ENCODE data around the gene CD80.

The CD80 gene

DNA sequence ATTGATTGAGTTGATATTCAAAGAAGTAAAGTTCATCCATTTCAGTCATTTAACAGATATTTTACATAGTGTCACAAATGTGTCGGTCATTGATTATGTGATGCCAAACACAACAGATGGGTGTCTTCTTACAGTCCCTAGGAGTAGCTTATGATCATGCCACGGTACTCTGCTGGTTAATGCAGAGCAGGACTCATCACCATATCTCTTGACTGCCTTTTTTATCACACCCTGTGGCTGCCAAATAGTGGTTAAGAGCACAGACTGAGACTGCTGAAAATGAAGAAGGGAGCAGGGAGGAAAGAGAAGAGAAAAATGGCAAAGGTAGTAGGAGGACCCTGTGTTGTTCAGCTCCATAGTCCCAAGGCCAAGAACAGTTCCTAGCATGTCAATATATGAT is 73.9 kb downstream of the CD80 start:
- Histone ChIP-seq H3K9ac (no peak overlapping the region), H3K27ac (no peak overlapping the region), H3K79me2 (no peaks in the 10 kb centered on the region), H3K9me3 (ENCODE audit: control insufficient read depth, low read length) (no peaks in the 10 kb centered on the region), H3K36me3 (ENCODE audit: control insufficient read depth, insufficient read depth, low read length) (no peaks in the 10 kb centered on the region), H2AFZ (no peak overlapping the region), H3K4me2 (ENCODE audit: low read length) (no peak overlapping the region), H3K4me1 (no peaks in the 10 kb centered on the region), H3K27me3 (ENCODE audit: control insufficient read depth, insufficient read depth, low read length) (no peaks in the 10 kb centered on the region), H3K4me3 (ENCODE audit: low read depth, low read length) (no peak overlapping the region)
- TF ChIP-seq, protein P1, sequence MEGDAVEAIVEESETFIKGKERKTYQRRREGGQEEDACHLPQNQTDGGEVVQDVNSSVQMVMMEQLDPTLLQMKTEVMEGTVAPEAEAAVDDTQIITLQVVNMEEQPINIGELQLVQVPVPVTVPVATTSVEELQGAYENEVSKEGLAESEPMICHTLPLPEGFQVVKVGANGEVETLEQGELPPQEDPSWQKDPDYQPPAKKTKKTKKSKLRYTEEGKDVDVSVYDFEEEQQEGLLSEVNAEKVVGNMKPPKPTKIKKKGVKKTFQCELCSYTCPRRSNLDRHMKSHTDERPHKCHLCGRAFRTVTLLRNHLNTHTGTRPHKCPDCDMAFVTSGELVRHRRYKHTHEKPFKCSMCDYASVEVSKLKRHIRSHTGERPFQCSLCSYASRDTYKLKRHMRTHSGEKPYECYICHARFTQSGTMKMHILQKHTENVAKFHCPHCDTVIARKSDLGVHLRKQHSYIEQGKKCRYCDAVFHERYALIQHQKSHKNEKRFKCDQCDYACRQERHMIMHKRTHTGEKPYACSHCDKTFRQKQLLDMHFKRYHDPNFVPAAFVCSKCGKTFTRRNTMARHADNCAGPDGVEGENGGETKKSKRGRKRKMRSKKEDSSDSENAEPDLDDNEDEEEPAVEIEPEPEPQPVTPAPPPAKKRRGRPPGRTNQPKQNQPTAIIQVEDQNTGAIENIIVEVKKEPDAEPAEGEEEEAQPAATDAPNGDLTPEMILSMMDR (IDR thresholded peaks at IDR 0.05), result no peak

DNA sequence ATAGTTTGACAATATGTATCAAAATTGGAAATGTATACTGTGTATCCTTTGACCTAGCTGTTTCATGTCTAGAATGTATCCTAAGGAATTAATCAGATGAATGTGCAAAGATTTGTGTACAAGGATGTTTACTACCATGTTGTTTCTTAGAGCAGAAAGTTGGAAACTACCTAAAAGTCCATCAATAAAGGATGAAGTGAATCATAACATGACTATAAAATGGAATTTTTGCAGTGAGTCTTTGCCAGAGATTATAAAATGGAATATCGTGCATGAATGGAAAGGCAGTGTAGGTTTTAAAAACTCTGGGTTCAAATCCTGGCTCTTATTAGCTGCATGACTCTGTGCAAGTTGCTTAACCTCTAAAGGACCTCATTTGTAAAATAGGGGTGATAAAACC is 76.3 kb downstream of the CD80 start:
- Histone ChIP-seq H3K79me2 (no peaks in the 10 kb centered on the region), H3K4me3 (ENCODE audit: low read depth, low read length) (no peak overlapping the region), H3K27ac (no peak overlapping the region), H3K9ac (no peak overlapping the region), H3K36me3 (ENCODE audit: control insufficient read depth, insufficient read depth, low read length) (no peaks in the 10 kb centered on the region), H3K4me1 (no peaks in the 10 kb centered on the region), H3K9me3 (ENCODE audit: control insufficient read depth, low read length) (no peaks in the 10 kb centered on the region), H3K4me2 (ENCODE audit: low read length) (no peak overlapping the region), H2AFZ (no peak overlapping the region), H3K27me3 (ENCODE audit: control insufficient read depth, insufficient read depth, low read length) (no peaks in the 10 kb centered on the region)
- TF ChIP-seq, protein P1 (IDR thresholded peaks at IDR 0.05), result no peak

DNA sequence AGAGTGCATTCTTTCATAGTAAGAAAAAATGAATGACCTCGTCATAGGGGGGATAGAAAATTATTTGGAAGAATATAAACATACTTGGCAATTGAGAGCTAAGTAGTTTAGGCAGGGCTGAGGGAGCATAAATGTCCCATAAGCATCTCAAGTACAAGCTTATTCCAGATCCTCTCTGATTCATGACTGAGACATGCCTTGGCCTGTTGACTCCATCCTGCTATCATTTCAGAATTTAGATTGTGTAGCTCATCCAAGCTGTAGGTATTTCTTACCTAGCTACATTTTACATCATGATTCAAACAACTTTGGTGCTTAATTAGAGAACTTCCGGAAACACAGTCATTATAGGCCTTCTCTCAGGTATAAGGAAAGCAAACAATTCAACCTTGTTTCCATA is 78.3 kb downstream of the CD80 start:
- no peak overlapping the region for H3K4me2 ChIP-seq (ENCODE audit: low read length)
- no peaks in the 10 kb centered on the region for H3K36me3 ChIP-seq (ENCODE audit: control insufficient read depth, insufficient read depth, low read length)
- H3K79me2 ChIP-seq, result no peaks in the 10 kb centered on the region
- H3K27me3 ChIP-seq (ENCODE audit: control insufficient read depth, insufficient read depth, low read length), result no peaks in the 10 kb centered on the region
- H3K9me3 ChIP-seq (ENCODE audit: control insufficient read depth, low read length), result no peaks in the 10 kb centered on the region
- H3K4me1 ChIP-seq, result no peaks in the 10 kb centered on the region
- H3K9ac ChIP-seq, result no peak overlapping the region
- no peak overlapping the region for H2AFZ ChIP-seq
- TF ChIP-seq, protein P1 (IDR thresholded peaks at IDR 0.05), result no peak
- no peak overlapping the region for H3K4me3 ChIP-seq (ENCODE audit: low read depth, low read length)
- H3K27ac ChIP-seq, result no peak overlapping the region
